NCI-H82 treated with DMSO at 0.1 percent for 48 hours (cell line): Measurements from ENCODE around the gene PPFIA1.

Source experiments
- DNase-seq: peaks from one replicate; lab custom pipeline; 2025; ENCODE audit not compliant: unreplicated experiment; lab: John Stamatoyannopoulos, UW

The PPFIA1 gene

GRCh38 chr11:70409871-70410270 is 139.4 kb downstream of the PPFIA1 start:
- DNase-seq, result no peak

- DNase-seq, result no peak
Measured at GRCh38 chr11:70410276-70411205, 140.1 kb downstream of the PPFIA1 start.

- no peak for DNase-seq
Measured at GRCh38 chr11:70411713-70412452, 141.4 kb downstream of the PPFIA1 start.

- no peak for DNase-seq
Measured at GRCh38 chr11:70413151-70413550, 142.7 kb downstream of the PPFIA1 start.

GRCh38 chr11:70414341-70415100 is 144.0 kb downstream of the PPFIA1 start:
- DNase-seq, result no peak

- DNase-seq, result no peak
Measured at GRCh38 chr11:70415191-70415590, 144.7 kb downstream of the PPFIA1 start.

GRCh38 chr11:70415642-70416395 is 145.3 kb downstream of the PPFIA1 start:
- no peak for DNase-seq

GRCh38 chr11:70416881-70417280 is 146.4 kb downstream of the PPFIA1 start:
- no peak for DNase-seq

- no peak for DNase-seq
Measured at GRCh38 chr11:70418130-70418529, 147.6 kb downstream of the PPFIA1 start.

GRCh38 chr11:70419307-70420007 is 149.0 kb downstream of the PPFIA1 start:
- no peak for DNase-seq

- DNase-seq, result no peak
Measured at GRCh38 chr11:70420008-70420464, 149.5 kb downstream of the PPFIA1 start.

- no peak for DNase-seq
Measured at GRCh38 chr11:70420496-70420895, 150.0 kb downstream of the PPFIA1 start.

- no peak for DNase-seq
Measured at GRCh38 chr11:70421123-70421522, 150.6 kb downstream of the PPFIA1 start.

- DNase-seq, result no peak
Measured at GRCh38 chr11:70422692-70423522, 152.4 kb downstream of the PPFIA1 start.

GRCh38 chr11:70423523-70424505 is 153.3 kb downstream of the PPFIA1 start:
- no peak for DNase-seq

GRCh38 chr11:70424765-70425344 is 154.4 kb downstream of the PPFIA1 start:
- DNase-seq, result no peak

- no peak for DNase-seq
Measured at GRCh38 chr11:70427436-70427835, 156.9 kb downstream of the PPFIA1 start.
